MM.1S (cell line): ENCODE results near the gene MT1B.

ENCODE experiments used
- DNase-seq: peaks from one replicate; pipeline ENCODE4 v3.0.0-alpha.2; 2015
- H2AFZ ChIP-seq: fragments of 300-600 bp; sonication (generic); 2 replicates; pipeline ENCODE4 v1.6.0; 2016; ENCODE audit warnings: antibody characterized with exemption, low read length
- H3F3A ChIP-seq: fragments of 300-600 bp; sonication (generic); 2 replicates; pipeline ENCODE4 v1.6.1; 2016; ENCODE audit warnings: mild to moderate bottlenecking, antibody characterized with exemption, low read length, moderate library complexity, mixed read lengths; ENCODE audit not compliant: insufficient read depth
- H3K27ac ChIP-seq: fragments of 300-600 bp; sonication (generic); 2 replicates; pipeline ENCODE4 v1.5.1; 2016; ENCODE audit warnings: mild to moderate bottlenecking, low read length
- H3K27me3 ChIP-seq: fragments of 300-600 bp; sonication (generic); replicated peaks from 2 replicates; pipeline ENCODE4 v1.6.0; 2016; ENCODE audit warnings: low read length; ENCODE audit not compliant: insufficient read depth
- H3K36me3 ChIP-seq: fragments of 300-600 bp; sonication (generic); replicated peaks from 2 replicates; pipeline ENCODE4 v1.6.1; 2016; ENCODE audit warnings: mild to moderate bottlenecking, low read length, mixed read lengths; ENCODE audit not compliant: insufficient read depth
- H3K4me1 ChIP-seq: fragments of 300-600 bp; sonication (generic); 2 replicates; pipeline ENCODE4 v1.6.1; 2016; ENCODE audit warnings: low read length, mixed read lengths
- H3K4me2 ChIP-seq: fragments of 300-600 bp; sonication (generic); 2 replicates; pipeline ENCODE4 v1.6.0; 2016; ENCODE audit warnings: low read depth, low read length
- H3K4me3 ChIP-seq: fragments of 300-600 bp; sonication (generic); 2 replicates; pipeline ENCODE4 v1.5.1; 2016; ENCODE audit warnings: low read length, mixed read lengths
- H3K79me2 ChIP-seq: fragments of 300-600 bp; sonication (generic); 2 replicates; pipeline ENCODE4 v1.6.1; 2016; ENCODE audit warnings: mixed run types, low read length, mixed read lengths
- H3K9ac ChIP-seq: fragments of 300-600 bp; sonication (generic); 2 replicates; pipeline ENCODE4 v1.6.1; 2016; ENCODE audit warnings: low read length, mixed read lengths
- H3K9me2 ChIP-seq: fragments of 300-600 bp; sonication (generic); replicated peaks from 2 replicates; pipeline ENCODE4 v1.6.1; 2016; ENCODE audit warnings: mild to moderate bottlenecking, low read length, mixed read lengths; ENCODE audit not compliant: insufficient read depth
- H3K9me3 ChIP-seq: fragments of 300-600 bp; sonication (generic); replicated peaks from 2 replicates; pipeline ENCODE4 v1.6.1; 2016; ENCODE audit warnings: mild to moderate bottlenecking, low read length, mixed read lengths; ENCODE audit not compliant: insufficient read depth
- H4K20me1 ChIP-seq: fragments of 300-600 bp; sonication (generic); 2 replicates; pipeline ENCODE4 v1.6.1; 2016; ENCODE audit warnings: mild to moderate bottlenecking, low read length, moderate library complexity, mixed read lengths; ENCODE audit not compliant: insufficient read depth
- CTCF ChIP-seq: fragments of 300-600 bp; sonication (generic); IDR thresholded peaks from 2 replicates; pipeline ENCODE4 v1.5.1; 2016; ENCODE audit warnings: antibody characterized with exemption, low read length, mixed read lengths
- EZH2 ChIP-seq: fragments of 300-600 bp; sonication (generic); optimal IDR thresholded peaks from 2 replicates; pipeline ENCODE3; 2017; ENCODE audit warnings: low read depth, mild to moderate bottlenecking, antibody characterized with exemption, low read length, mixed read lengths
- EZH2phosphoT487 ChIP-seq: fragments of 300-600 bp; sonication (generic); IDR thresholded peaks from 2 replicates; pipeline ENCODE4 v1.6.1; 2018; ENCODE audit warnings: antibody characterized with exemption, low read length

MT1B gene

GRCh38 chr16:56632156-56632847 lies 19.4 kb upstream of the MT1B start, which contains the start of gene MT1M:
TSS of gene MT1M (plus strand) at chr16:56632659. CDS start at chr16:56632732, 73 bp downstream.
- peaks cover 71% of the 10 kb centered on the region for H3K27me3 ChIP-seq
- no peak within 1 kb of the TSS for H2AFZ ChIP-seq
- no peaks in the 10 kb centered on the region for H3K36me3 ChIP-seq
- H3K9ac ChIP-seq = no peak within 1 kb of the TSS
- H3K4me1 ChIP-seq = no peaks in the 10 kb centered on the region
- H3K4me2 ChIP-seq = no peak within 1 kb of the TSS
- H3K9me2 ChIP-seq = no peaks in the 10 kb centered on the region
- TF ChIP-seq EZH2 (no peak), EZH2phosphoT487 (no peak), CTCF (no peak)
- no peaks in the 10 kb centered on the region for H3K79me2 ChIP-seq
- no peaks in the 10 kb centered on the region for H3K9me3 ChIP-seq
- H3F3A ChIP-seq = no peaks in the 10 kb centered on the region
- DNase-seq = no peak
- H4K20me1 ChIP-seq = no peaks in the 10 kb centered on the region
- no peak within 1 kb of the TSS for H3K4me3 ChIP-seq
- H3K27ac ChIP-seq = no peak within 1 kb of the TSS

- Histone ChIP-seq H3K27ac (no peak overlapping the region), H3K9me2 (no peaks in the 10 kb centered on the region), H3K4me1 (no peaks in the 10 kb centered on the region), H2AFZ (no peak overlapping the region), H3K4me3 (no peak overlapping the region), H3K27me3 (peaks cover 77% of the 10 kb centered on the region), H3K79me2 (no peaks in the 10 kb centered on the region), H4K20me1 (no peaks in the 10 kb centered on the region), H3K9me3 (no peaks in the 10 kb centered on the region), H3K9ac (no peak overlapping the region), H3K36me3 (no peaks in the 10 kb centered on the region), H3K4me2 (no peak overlapping the region), H3F3A (no peaks in the 10 kb centered on the region)
- TF ChIP-seq EZH2 (no peak), CTCF (no peak), EZH2phosphoT487 (no peak)
- DNase-seq = no peak
These were observed 18.8 kb upstream of the MT1B start for GRCh38 chr16:56632848-56633365.

- H3K4me2 ChIP-seq = no peak overlapping the region
- peaks cover 79% of the 10 kb centered on the region for H3K27me3 ChIP-seq
- H3K9ac ChIP-seq = no peak overlapping the region
- H3F3A ChIP-seq = no peaks in the 10 kb centered on the region
- H2AFZ ChIP-seq = no peak overlapping the region
- no peak overlapping the region for H3K4me3 ChIP-seq
- no peak for DNase-seq
- no peaks in the 10 kb centered on the region for H3K79me2 ChIP-seq
- no peak overlapping the region for H3K27ac ChIP-seq
- H3K4me1 ChIP-seq = no peaks in the 10 kb centered on the region
- H4K20me1 ChIP-seq = no peaks in the 10 kb centered on the region
- no peaks in the 10 kb centered on the region for H3K9me2 ChIP-seq
- no peaks in the 10 kb centered on the region for H3K36me3 ChIP-seq
- H3K9me3 ChIP-seq = no peaks in the 10 kb centered on the region
- TF ChIP-seq EZH2 (no peak), EZH2phosphoT487 (no peak), CTCF (no peak)
These were observed 18.2 kb upstream of the MT1B start for GRCh38 chr16:56633535-56633934.
